ENCODE measurements around the gene IKZF4.

DNA sequence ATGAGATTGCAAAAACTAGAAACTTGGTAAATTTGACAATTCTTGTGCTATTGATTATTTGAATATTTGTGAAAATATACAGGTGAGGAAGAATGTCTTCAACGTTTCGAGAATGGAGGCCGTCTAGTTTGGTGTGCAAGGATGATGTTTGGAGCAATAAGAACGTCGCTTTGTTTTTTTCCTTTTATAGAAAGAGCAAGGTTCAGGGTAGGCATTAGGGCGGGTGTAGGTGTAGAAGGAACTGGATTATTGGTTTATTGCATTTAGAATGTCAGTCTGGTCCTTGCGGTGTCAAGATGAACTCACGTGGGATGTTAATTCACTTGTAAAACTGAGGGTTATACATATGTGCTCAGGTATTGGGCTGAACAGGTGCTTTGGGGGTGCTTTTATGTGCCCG lies 22.0 kb downstream of the IKZF4 start:
- TF ChIP-seq, protein P1, sequence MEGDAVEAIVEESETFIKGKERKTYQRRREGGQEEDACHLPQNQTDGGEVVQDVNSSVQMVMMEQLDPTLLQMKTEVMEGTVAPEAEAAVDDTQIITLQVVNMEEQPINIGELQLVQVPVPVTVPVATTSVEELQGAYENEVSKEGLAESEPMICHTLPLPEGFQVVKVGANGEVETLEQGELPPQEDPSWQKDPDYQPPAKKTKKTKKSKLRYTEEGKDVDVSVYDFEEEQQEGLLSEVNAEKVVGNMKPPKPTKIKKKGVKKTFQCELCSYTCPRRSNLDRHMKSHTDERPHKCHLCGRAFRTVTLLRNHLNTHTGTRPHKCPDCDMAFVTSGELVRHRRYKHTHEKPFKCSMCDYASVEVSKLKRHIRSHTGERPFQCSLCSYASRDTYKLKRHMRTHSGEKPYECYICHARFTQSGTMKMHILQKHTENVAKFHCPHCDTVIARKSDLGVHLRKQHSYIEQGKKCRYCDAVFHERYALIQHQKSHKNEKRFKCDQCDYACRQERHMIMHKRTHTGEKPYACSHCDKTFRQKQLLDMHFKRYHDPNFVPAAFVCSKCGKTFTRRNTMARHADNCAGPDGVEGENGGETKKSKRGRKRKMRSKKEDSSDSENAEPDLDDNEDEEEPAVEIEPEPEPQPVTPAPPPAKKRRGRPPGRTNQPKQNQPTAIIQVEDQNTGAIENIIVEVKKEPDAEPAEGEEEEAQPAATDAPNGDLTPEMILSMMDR (IDR thresholded peaks at IDR 0.05): no peak
- TF ChIP-seq ZFX (IDR thresholded peaks at IDR 0.05; ENCODE audit: borderline replicate concordance): no peak
